OCI-LY1 (cell line): Measurements from ENCODE around the gene ARID3B.
"Not testable (repeated sequence)": the region's sequence is repeated elsewhere in the genome, so short reads cannot be mapped to it uniquely, and the experiment has no call there.

Experiments
- H2AFZ ChIP-seq: fragments of 200-600 bp; sonication (generic), shearing (Covaris generic); 2 replicates; pipeline ENCODE4 v1.6.0; 2014; ENCODE audit warnings: antibody characterized with exemption, mild to moderate bottlenecking, low read length
- H3F3A ChIP-seq: fragments of 200-600 bp; sonication (generic), shearing (Covaris generic); 2 replicates; pipeline ENCODE4 v1.6.0; 2014; ENCODE audit warnings: mild to moderate bottlenecking, antibody characterized with exemption, low read length, moderate library complexity; ENCODE audit not compliant: insufficient read depth
- H3K27ac ChIP-seq: fragments of 200-600 bp; sonication (generic); 2 replicates; pipeline ENCODE4 v1.5.1; 2014; ENCODE audit warnings: low read length, mixed run types, mild to moderate bottlenecking, low read depth; ENCODE audit not compliant: poor library complexity, severe bottlenecking
- H3K27me3 ChIP-seq: fragments of 200-600 bp; sonication (generic); 2 replicates; pipeline ENCODE4 v1.6.0; 2014; ENCODE audit warnings: antibody characterized with exemption, mild to moderate bottlenecking, low read length, moderate library complexity; ENCODE audit not compliant: insufficient read depth
- H3K36me3 ChIP-seq: fragments of 200-600 bp; sonication (generic); 2 replicates; pipeline ENCODE4 v1.6.1; 2014; ENCODE audit warnings: mild to moderate bottlenecking, antibody characterized with exemption, low read length, moderate library complexity, mixed read lengths; ENCODE audit not compliant: insufficient read depth
- H3K4me1 ChIP-seq: fragments of 200-600 bp; sonication (generic); 2 replicates; pipeline ENCODE4 v1.5.1; 2014; ENCODE audit warnings: mild to moderate bottlenecking, low read length, moderate library complexity; ENCODE audit not compliant: insufficient read depth, severe bottlenecking
- H3K4me2 ChIP-seq: fragments of 200-600 bp; sonication (generic), shearing (Covaris generic); 2 replicates; pipeline ENCODE4 v1.6.1; 2014; ENCODE audit warnings: low read length
- H3K4me3 ChIP-seq: fragments of 200-600 bp; sonication (generic); 2 replicates; pipeline ENCODE4 v1.5.1; 2014; ENCODE audit warnings: low read length, low read depth, mild to moderate bottlenecking, mixed read lengths; ENCODE audit not compliant: poor library complexity, severe bottlenecking
- H3K79me2 ChIP-seq: fragments of 200-600 bp; shearing (Covaris generic); 2 replicates; pipeline ENCODE4 v1.6.1; 2016; ENCODE audit warnings: mixed run types, low read length, mixed read lengths; ENCODE audit not compliant: insufficient read depth
- H3K9ac ChIP-seq: fragments of 200-600 bp; sonication (generic), shearing (Covaris generic); 2 replicates; pipeline ENCODE4 v1.6.1; 2014; ENCODE audit warnings: mild to moderate bottlenecking, low read length, mixed read lengths
- H3K9me2 ChIP-seq: fragments of 200-600 bp; sonication (generic), shearing (Covaris generic); 2 replicates; pipeline ENCODE4 v1.6.1; 2014; ENCODE audit warnings: low read depth, mild to moderate bottlenecking, low read length, mixed read lengths
- H3K9me3 ChIP-seq: fragments of 200-600 bp; shearing (Covaris generic); 2 replicates; pipeline ENCODE4 v1.6.1; 2014; ENCODE audit warnings: low read length, mixed read lengths
- H4K20me1 ChIP-seq: fragments of 200-600 bp; sonication (generic), shearing (Covaris generic); 2 replicates; pipeline ENCODE4 v1.6.0; 2016; ENCODE audit warnings: mild to moderate bottlenecking, low read length; ENCODE audit not compliant: insufficient read depth
- EZH2 ChIP-seq: fragments of 200-600 bp; sonication (generic), shearing (Covaris generic); IDR thresholded peaks from 2 replicates; pipeline ENCODE4 v1.8.0; 2017; ENCODE audit warnings: borderline replicate concordance, mixed run types, mild to moderate bottlenecking, antibody characterized with exemption, low read length, moderate library complexity, mixed read lengths
- TF ChIP-seq, protein P1 (sequence below): fragments of 200-600 bp; sonication (generic), shearing (Covaris generic); IDR thresholded peaks from 2 replicates; pipeline ENCODE4 v1.5.1; 2017; ENCODE audit warnings: mild to moderate bottlenecking, antibody characterized with exemption, low read length, moderate library complexity, mixed read lengths

ARID3B gene

DNA sequence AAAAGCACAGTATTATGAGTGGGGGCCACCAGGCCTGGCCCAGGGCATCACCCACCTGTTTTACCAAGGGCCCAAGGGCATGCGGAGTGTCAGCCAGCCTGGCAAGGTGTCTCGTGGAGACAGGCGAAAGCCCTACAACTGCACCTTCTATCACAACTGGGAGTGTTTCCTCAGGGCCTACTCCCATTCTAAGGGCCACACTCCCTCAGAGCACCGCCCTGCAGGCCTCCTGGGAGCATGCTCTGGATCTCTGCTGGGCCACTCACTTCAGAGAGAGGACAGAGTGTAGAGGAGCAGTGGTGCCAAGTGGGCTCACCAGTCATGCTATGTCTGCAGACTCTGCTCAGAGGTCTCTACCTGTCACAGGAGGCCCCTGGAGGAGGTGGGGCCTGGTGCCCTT is 53.4 kb downstream of the ARID3B start:
- Histone ChIP-seq H3K27me3 (no peaks in the 10 kb centered on the region), H3K4me3 (no peak overlapping the region), H3K9me3 (no peaks in the 10 kb centered on the region), H3K9me2 (no peaks in the 10 kb centered on the region), H3K79me2 (no peaks in the 10 kb centered on the region), H4K20me1 (no peaks in the 10 kb centered on the region), H3K36me3 (no peaks in the 10 kb centered on the region), H3F3A (no peaks in the 10 kb centered on the region), H3K4me2 (no peak overlapping the region), H2AFZ (no peak overlapping the region), H3K9ac (no peak overlapping the region), H3K4me1 (peaks cover 13% of the 10 kb centered on the region), H3K27ac (no peak overlapping the region)
- TF ChIP-seq, protein P1, sequence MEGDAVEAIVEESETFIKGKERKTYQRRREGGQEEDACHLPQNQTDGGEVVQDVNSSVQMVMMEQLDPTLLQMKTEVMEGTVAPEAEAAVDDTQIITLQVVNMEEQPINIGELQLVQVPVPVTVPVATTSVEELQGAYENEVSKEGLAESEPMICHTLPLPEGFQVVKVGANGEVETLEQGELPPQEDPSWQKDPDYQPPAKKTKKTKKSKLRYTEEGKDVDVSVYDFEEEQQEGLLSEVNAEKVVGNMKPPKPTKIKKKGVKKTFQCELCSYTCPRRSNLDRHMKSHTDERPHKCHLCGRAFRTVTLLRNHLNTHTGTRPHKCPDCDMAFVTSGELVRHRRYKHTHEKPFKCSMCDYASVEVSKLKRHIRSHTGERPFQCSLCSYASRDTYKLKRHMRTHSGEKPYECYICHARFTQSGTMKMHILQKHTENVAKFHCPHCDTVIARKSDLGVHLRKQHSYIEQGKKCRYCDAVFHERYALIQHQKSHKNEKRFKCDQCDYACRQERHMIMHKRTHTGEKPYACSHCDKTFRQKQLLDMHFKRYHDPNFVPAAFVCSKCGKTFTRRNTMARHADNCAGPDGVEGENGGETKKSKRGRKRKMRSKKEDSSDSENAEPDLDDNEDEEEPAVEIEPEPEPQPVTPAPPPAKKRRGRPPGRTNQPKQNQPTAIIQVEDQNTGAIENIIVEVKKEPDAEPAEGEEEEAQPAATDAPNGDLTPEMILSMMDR = no peak
- no peak for TF ChIP-seq EZH2

DNA sequence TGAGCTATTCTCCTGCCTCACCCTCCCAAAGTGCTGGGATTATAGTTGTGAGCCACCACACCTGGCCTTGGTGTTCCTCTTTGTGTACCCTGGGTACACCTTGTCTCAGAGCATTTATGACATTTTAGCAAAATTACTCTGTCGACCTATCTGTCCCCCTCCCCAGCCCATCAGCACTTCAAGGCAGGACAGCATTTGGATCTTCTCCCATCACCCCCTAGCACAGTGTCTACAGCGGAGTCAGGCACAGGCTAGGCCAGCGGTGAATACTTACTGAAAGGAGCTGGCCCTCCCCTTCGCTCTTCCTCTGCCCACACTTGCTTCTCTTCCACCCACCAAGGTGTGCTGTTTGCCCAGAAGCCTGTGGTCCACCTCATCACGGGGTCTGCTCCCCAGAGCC is 54.3 kb downstream of the ARID3B start:
- no peaks in the 10 kb centered on the region for H3K9me2 ChIP-seq
- TF ChIP-seq, protein P1 = no peak
- TF ChIP-seq EZH2 = no peak

DNA sequence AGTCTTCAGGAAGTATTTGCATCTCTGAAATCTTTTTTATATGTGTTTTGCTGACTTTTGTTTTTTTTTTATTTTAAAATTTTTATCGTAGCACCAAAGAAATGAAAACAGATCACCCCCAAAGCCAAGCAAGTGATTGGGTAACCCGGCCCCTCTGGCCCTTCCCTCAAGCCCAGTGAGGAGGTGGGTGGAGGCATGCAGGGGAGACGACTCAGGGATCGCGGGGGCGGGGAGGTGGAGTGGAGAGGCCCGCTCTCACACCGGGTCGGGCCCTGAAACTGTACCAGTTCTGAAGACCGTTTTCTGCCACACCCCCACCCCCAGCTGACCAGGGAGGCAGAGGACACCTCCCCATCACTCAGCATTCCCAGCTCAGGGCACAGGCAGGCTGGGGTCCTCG is 55.7 kb downstream of the ARID3B start:
- H3K79me2 ChIP-seq, H3K4me3 ChIP-seq, H3K36me3 ChIP-seq, H3K4me2 ChIP-seq, H3K9me3 ChIP-seq, H4K20me1 ChIP-seq, H3K27me3 ChIP-seq, H3K9me2 ChIP-seq, H3F3A ChIP-seq, H2AFZ ChIP-seq, H3K9ac ChIP-seq, H3K27ac ChIP-seq: not testable (repeated sequence)
- H3K4me1 ChIP-seq = peaks cover 13% of the 10 kb centered on the region

More for the DNA sequence above, 54.3 kb downstream of the ARID3B start:
- H3K79me2 ChIP-seq = no peaks in the 10 kb centered on the region
- H3K9ac ChIP-seq = no peak overlapping the region
- no peaks in the 10 kb centered on the region for H3K36me3 ChIP-seq
- H2AFZ ChIP-seq = no peak overlapping the region
- no peaks in the 10 kb centered on the region for H4K20me1 ChIP-seq
- H3K27me3 ChIP-seq = no peaks in the 10 kb centered on the region
- no peaks in the 10 kb centered on the region for H3K9me3 ChIP-seq
- no peaks in the 10 kb centered on the region for H3F3A ChIP-seq
- H3K27ac ChIP-seq = no peak overlapping the region
- no peak overlapping the region for H3K4me2 ChIP-seq
- H3K4me3 ChIP-seq = no peak overlapping the region
- peaks cover 13% of the 10 kb centered on the region for H3K4me1 ChIP-seq

DNA sequence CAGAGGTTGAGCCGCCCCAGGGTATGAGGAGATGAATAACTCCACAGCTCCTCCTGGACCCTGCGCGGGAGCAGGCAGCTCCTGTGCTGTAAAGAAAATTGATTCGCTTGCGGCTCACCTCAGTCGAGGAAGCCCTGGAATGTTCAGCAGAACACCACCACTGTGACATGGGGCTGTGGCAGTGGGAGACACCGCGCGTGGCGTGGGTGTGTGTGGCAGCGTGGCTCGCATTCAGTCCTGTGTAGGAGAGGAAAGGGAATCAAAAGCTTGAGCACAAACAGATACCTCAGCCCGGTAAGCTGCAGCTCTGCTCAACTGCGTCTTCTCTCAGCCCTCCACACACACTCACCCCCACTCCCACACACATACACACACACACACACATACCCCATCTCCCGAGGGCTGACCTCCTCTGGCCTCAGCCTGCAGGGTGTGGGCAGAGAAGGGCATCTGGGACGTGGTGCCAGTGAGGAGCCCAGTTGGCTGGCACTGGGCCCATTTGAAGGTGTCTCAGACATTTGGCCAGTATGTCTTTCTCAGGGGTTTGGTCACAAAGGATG is 56.2 kb downstream of the ARID3B start:
- H3K9me2 ChIP-seq, H2AFZ ChIP-seq, H3F3A ChIP-seq, H3K4me2 ChIP-seq, H3K9ac ChIP-seq, H3K27ac ChIP-seq, H3K4me3 ChIP-seq, H3K36me3 ChIP-seq, H3K27me3 ChIP-seq, H4K20me1 ChIP-seq, H3K9me3 ChIP-seq, H3K79me2 ChIP-seq: not testable (repeated sequence)
- H3K4me1 ChIP-seq = peaks cover 13% of the 10 kb centered on the region
